Stimulated activated naive CD8-positive, alpha-beta T cell treated with anti-CD3 and anti-CD28 coated beads, Interleukin-15, amount 100 ng/mL, for 72 hours (primary cell): ENCODE measurements around the gene SCN7A.
"Not testable (repeated sequence)": the region's sequence is repeated elsewhere in the genome, so short reads cannot be mapped to it uniquely, and the experiment has no call there.

Experiments used
- ATAC-seq: fragments of 150-1000 bp; cut with Tn5 transposase; 2 replicates; pipeline ENCODE4 v1.10.0; 2021; ENCODE audit warnings: mild to moderate bottlenecking, moderate library complexity
- DNase-seq, 2 donors: peaks; one replicate each; pipeline ENCODE4 v3.0.0; 2021 to 2022
- H3K27ac Mint-ChIP-seq, 2 donors: one replicate each; pipeline ENCODE4 v1.8.0; 2022; ENCODE audit warnings: mild to moderate bottlenecking in 2 of 2, mixed read lengths in 2 of 2, moderate library complexity in 2 of 2
- H3K27me3 Mint-ChIP-seq: one replicate; pipeline ENCODE4 v1.8.0; 2022; ENCODE audit warnings: mixed read lengths
- H3K4me1 Mint-ChIP-seq: one replicate; pipeline ENCODE4 v1.8.0; 2022; ENCODE audit warnings: mild to moderate bottlenecking, mixed read lengths
- H3K4me3 Mint-ChIP-seq, 2 donors: one replicate each; pipeline ENCODE4 v1.8.0; 2022; ENCODE audit warnings: mild to moderate bottlenecking in 2 of 2, mixed read lengths in 2 of 2, moderate library complexity in 1 of 2
- H3K9me3 Mint-ChIP-seq, 2 donors: one replicate each; pipeline ENCODE4 v1.8.0; 2022; ENCODE audit warnings: mixed read lengths in 2 of 2

Gene SCN7A

DNA sequence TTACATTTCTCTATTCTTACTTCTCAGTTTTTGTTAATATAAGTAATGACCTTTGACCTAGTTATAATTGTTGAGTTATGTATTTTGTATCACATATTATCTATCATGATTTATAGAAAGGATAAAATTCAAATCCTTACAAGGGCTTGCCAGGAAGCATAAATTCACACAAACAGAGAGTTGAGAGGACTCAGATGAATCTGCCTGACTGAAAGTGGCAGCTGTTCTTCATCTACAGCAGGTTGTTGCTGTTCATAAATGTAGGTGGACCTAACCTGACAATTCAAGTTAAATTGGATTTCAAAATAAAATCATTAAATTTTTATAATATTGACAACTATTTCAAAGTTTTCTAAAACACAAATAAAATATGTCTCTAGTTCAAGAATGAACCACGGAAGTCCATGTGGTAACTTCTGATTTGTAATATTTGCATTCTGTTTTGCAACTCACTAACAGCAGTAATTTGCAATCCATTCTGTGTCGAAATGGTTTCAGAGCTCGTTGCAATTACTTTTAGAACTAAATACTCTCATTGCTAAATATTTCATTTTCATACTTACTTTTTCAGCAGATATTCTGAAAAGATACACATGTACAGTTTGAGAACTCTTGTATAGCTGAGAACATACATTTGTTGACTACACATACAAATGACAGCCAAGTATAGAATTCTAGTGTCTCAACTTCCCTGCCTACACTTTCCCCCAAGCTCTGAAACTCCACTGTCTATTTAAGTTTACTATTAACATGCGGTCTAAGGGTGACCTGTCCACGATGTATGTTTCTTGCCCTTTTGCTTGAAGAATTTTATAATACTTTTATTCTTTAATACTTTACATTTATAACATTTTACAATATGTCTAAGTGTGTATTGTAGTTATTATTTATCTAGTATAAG lies 25.7 kb downstream of the SCN7A start:
- ATAC-seq (no peak), DNase-seq (no peak)
- H3K4me3 Mint-ChIP-seq: no peak overlapping the region
- no peak overlapping the region for H3K27ac Mint-ChIP-seq
- no peaks in the 10 kb centered on the region for H3K4me1 Mint-ChIP-seq
- no peaks in the 10 kb centered on the region for H3K27me3 Mint-ChIP-seq
- H3K9me3 Mint-ChIP-seq: no peaks in the 10 kb centered on the region

DNA sequence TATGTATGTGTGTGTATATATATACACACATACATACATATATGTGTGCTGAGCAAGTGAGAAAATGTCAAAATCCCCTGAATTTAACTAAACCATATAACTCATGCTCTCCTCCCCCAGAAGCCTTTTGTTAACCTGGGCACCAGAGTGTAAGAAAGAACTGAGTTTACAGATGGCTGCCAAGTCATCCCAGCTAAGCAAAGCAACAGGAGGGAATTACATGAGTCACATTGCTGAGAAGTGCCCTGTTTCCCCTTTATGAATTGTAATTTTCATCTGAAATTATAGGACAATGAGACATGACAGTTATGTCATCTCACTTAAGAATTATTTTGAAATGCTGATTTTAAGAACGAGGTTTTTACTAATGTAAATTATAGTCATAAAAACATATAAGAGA lies 29.9 kb downstream of the SCN7A start:
- DNase-seq (no peak), ATAC-seq (no peak)
- H3K9me3 Mint-ChIP-seq: no peaks in the 10 kb centered on the region
- H3K27me3 Mint-ChIP-seq: no peaks in the 10 kb centered on the region
- no peak overlapping the region for H3K27ac Mint-ChIP-seq
- no peak overlapping the region for H3K4me3 Mint-ChIP-seq
- H3K4me1 Mint-ChIP-seq: no peaks in the 10 kb centered on the region

DNA sequence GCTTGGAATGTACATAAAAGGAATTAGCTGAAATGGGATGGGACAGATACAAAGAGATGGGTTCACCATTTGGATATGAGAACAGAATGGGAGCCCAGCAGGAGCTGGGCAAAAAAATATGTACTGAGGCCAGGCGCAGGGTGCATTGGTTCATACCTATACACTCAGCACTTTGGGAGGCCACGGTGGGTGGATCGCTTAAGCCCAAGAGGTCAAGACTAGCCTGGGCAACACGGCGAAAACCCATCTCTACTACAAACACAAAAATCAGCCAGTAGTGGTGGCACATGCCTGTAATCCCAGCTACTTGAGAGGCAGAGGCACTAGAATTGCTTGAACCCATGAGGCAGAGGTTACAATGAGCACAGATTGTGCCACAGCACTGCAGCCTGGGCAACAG lies 30.4 kb downstream of the SCN7A start:
- H3K9me3 Mint-ChIP-seq: no peaks in the 10 kb centered on the region
- no peak overlapping the region for H3K4me3 Mint-ChIP-seq
- ATAC-seq (no peak), DNase-seq (no peak)
- H3K27ac Mint-ChIP-seq: no peak overlapping the region
- no peaks in the 10 kb centered on the region for H3K27me3 Mint-ChIP-seq
- H3K4me1 Mint-ChIP-seq: no peaks in the 10 kb centered on the region

DNA sequence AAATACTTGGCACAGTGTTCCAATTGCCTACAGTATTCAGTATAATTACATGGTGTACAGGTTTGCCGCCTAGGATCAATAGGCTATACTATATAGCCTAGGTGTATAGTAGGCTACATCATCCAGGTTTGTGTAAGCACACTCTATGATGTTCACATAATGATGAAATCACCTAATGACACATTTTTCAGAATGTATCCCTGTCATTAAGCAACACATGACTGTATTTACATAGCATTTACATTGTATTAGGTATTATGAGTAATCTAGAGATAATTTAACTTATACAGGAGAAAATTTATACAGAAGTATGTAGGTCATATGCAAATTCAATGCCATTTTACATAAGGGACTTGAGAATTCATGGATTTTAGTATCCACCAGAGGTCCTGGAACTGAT lies 35.4 kb downstream of the SCN7A start:
- no peak for DNase-seq
- Mint-ChIP-seq H3K27me3 (no peaks in the 10 kb centered on the region), H3K9me3 (no peaks in the 10 kb centered on the region), H3K4me1 (no peaks in the 10 kb centered on the region), H3K27ac (no peak overlapping the region), H3K4me3 (no peak overlapping the region)
- ATAC-seq: no peak

DNA sequence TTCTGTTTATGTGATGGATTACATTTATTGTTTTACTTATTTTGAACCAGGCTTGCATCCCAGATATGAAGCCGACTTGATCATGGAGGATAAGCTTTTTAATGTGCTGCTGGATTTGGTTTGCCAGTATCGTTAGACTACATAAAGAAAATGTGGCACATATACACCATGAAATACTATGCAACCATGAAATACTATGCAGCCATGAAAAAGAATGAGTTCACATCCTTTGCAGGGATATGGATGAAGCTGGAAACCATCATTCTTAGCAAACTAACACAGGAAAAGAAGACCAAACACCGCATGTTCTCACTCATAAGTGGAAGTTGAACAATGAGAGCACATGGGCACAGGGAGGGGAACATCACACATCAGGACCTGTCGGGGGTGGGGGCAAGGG lies 38.2 kb downstream of the SCN7A start:
- H3K27me3 Mint-ChIP-seq, H3K27ac Mint-ChIP-seq, ATAC-seq, DNase-seq, H3K9me3 Mint-ChIP-seq, H3K4me1 Mint-ChIP-seq, H3K4me3 Mint-ChIP-seq: not testable (repeated sequence)

DNA sequence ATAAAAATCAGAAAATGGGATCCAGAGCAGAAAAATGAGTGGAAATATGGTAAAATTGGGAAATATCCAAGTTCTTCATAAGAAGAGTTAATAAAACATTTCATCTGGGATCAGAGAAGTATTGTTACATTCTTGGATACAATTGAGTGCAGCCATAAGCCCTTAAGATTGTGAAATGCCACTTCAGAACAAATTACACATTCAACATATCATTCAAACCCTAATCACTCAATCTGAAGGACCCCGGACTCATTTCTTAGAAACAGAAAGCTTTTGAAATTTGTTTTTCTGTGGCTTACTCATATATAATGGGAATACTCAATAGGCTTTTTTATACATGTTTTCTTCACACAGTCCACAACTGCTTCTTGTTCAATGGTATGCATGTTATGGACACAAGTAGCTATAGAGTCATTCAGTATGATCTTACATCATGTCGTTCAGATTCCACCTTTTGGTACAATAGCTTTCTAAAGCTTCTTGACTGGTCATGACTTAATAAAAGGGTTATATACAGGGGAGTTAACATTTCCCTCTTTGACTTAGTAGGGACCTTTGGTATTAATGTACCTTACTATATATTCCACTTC lies 39.9 kb downstream of the SCN7A start:
- Mint-ChIP-seq H3K27me3 (no peaks in the 10 kb centered on the region), H3K9me3 (no peaks in the 10 kb centered on the region), H3K4me1 (no peaks in the 10 kb centered on the region), H3K27ac (no peak overlapping the region), H3K4me3 (no peak overlapping the region)
- no peak for ATAC-seq
- no peak for DNase-seq

DNA sequence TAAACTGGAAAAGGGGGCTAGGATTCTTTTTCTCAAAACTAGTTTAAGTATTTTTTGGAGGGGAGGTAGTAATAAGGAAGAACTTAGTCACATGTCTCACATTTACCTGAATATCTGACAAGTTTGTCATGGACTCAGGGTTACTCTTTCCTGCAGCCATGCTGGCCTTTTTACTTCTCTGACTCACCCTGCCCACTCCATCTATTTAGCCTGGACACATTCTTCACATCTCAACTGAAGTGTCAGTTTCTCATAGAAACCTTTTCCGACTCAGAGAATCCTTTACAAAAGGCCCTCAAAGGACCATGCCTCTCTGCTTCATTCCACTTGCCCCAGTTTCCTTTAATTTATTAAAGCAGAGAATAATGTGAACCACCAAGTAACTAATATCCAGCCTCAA lies 42.6 kb downstream of the SCN7A start:
- Mint-ChIP-seq H3K4me1 (no peaks in the 10 kb centered on the region), H3K9me3 (no peaks in the 10 kb centered on the region), H3K27ac (no peak overlapping the region), H3K4me3 (no peak overlapping the region), H3K27me3 (no peaks in the 10 kb centered on the region)
- ATAC-seq (no peak), DNase-seq (no peak)

DNA sequence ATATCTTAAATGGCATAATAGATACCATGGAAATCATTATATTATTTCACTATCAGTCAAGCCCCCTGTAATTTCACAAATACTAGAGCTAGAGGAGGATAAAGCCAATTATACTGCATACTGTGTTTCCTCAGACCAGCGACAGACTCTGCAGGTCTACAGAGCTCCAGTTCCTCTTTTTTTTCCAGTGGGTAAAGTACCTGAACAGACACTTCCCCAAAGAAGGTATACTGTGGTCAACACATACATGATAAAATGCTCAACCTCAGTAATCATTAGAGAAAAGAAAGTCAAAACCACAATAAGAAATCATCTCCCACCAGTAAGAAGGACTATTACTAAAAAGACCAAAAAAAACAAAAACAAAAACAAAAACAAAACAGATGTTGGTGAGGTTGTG lies 44.6 kb downstream of the SCN7A start:
- Mint-ChIP-seq H3K4me3 (no peak overlapping the region), H3K27ac (no peak overlapping the region), H3K9me3 (peaks cover 0 to 5% of the 10 kb centered on the region in 2 donors), H3K27me3 (no peaks in the 10 kb centered on the region), H3K4me1 (no peaks in the 10 kb centered on the region)
- no peak for DNase-seq
- no peak for ATAC-seq

DNA sequence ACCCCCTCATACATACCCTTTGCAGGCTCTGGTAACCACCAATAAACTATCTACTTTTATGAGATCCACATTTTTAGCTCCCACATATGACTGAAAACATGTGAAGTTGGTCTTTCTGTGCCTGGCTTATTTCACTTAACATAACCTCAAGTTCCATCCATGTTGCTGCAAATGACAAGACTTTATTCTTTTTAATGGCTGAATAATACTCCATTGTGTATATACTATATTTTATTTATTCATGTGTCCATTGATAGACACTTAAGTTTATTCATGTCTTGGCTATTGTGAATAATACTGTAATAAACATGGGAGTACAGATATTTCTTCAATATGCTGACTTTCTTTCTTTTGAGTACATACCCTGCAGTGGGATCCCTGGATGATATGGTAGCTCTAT lies 45.9 kb downstream of the SCN7A start:
- ATAC-seq: no peak
- Mint-ChIP-seq H3K4me1 (no peaks in the 10 kb centered on the region), H3K4me3 (no peak overlapping the region), H3K27ac (no peak overlapping the region), H3K9me3 (peaks cover 0 to 5% of the 10 kb centered on the region in 2 donors), H3K27me3 (no peaks in the 10 kb centered on the region)
- no peak for DNase-seq

DNA sequence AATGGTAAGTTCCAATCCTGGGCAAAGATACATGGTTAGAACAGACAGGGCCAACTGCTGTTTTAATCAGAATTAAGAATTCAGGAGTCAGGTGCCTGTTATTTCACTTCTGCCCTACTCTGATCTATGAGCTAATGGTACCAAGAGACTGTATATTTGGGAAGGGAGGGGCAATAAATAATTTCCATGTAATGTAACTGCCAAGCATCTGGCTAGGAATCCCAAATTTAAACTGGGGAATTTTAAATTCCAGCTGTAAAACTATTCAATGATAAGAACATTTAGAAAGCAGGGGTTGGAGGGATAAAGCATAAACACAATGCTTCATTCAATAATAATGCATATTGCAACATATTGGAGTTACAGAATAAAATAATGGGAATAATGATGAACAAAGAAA lies 49.7 kb downstream of the SCN7A start:
- Mint-ChIP-seq H3K4me3 (no peak overlapping the region), H3K4me1 (no peaks in the 10 kb centered on the region), H3K27me3 (no peaks in the 10 kb centered on the region), H3K9me3 (peaks cover 0 to 5% of the 10 kb centered on the region in 2 donors), H3K27ac (no peak overlapping the region)
- ATAC-seq (no peak), DNase-seq (no peak)

DNA sequence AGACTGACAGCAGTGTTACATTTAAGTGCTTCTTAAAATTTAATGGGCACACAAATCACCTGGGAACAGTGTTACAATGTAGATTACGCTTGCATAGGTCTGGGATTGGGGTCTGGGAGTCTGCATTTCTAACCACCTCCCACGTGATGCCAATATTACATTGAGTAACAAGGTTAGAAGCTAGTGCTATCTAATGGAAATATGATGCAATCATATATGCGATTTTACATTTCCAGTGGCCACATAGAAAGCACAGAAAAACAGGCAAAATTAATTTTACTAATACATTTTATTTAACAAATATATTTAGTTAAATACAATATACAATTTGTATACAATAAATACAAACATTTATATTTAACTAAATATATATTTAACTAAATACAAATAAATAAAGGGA lies 53.7 kb downstream of the SCN7A start:
- H3K27me3 Mint-ChIP-seq: no peaks in the 10 kb centered on the region
- H3K4me3 Mint-ChIP-seq: no peak overlapping the region
- DNase-seq (no peak), ATAC-seq (no peak)
- H3K27ac Mint-ChIP-seq: no peak overlapping the region
- H3K4me1 Mint-ChIP-seq: no peaks in the 10 kb centered on the region
- H3K9me3 Mint-ChIP-seq: peaks cover 0 to 5% of the 10 kb centered on the region in 2 donors

DNA sequence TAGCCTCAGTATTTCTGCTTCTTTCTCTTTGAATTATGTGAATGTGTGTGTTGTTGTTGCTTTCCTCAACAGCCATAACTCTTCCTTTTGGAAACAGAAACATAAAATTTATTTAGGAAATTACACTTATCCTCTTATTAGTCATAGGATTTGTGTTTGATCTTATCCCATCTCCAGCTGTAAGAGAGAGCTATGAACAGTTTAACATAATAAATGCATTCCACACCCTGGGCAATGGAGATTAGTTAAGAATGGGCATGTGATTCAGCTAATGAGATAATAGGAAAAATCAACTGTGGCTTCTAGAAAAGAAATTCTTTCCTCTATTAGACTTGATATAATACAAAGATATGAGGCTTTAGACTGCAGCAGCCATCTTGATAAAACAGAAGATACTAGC lies 55.0 kb downstream of the SCN7A start:
- H3K9me3 Mint-ChIP-seq: no peaks in the 10 kb centered on the region
- no peaks in the 10 kb centered on the region for H3K27me3 Mint-ChIP-seq
- ATAC-seq (no peak), DNase-seq (no peak)
- no peaks in the 10 kb centered on the region for H3K4me1 Mint-ChIP-seq
- no peak overlapping the region for H3K27ac Mint-ChIP-seq
- no peak overlapping the region for H3K4me3 Mint-ChIP-seq

DNA sequence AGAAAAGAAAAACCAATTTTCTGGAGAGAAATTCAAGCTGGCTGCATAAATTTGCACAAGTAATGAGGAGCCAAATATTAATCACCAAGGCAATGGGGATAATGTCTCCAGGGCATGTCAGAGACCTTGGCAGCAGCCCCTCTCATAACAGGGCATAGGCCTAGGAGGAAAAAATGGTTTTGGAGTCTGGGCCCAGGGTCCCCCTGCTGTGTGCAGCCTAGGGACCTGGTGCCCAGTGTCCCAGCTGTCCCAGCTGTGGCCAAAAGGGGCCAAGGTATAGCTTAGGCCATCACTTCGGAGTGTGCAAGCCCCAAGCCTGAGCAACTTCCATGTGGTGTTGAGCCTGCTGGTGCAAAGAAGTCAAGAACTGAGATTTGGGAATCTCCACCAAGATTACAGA lies 57.1 kb downstream of the SCN7A start:
- Mint-ChIP-seq H3K9me3 (no peaks in the 10 kb centered on the region), H3K27ac (no peak overlapping the region), H3K27me3 (no peaks in the 10 kb centered on the region), H3K4me3 (no peak overlapping the region), H3K4me1 (no peaks in the 10 kb centered on the region)
- DNase-seq (no peak), ATAC-seq (no peak)

DNA sequence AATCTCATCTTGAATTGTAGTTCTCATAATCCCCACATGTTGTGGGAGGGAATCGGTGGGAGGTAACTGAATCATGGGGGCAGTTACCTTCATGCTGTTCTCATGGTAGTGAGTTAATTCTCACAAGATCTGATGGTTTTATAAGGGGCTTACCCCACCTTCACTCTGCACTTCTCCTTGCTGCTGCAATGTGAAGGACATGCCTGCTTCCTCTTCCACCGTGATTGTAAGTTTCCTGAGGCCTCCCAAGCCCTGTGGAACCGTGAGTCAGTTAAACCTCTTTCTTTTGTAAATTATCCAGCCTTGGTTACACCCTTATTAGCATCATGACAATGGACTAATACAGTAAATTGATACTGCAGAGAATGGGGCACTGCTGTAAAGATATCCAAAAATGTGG lies 57.9 kb downstream of the SCN7A start:
- H3K9me3 Mint-ChIP-seq: no peaks in the 10 kb centered on the region
- H3K4me3 Mint-ChIP-seq: no peak overlapping the region
- DNase-seq (no peak), ATAC-seq (no peak)
- no peaks in the 10 kb centered on the region for H3K4me1 Mint-ChIP-seq
- no peaks in the 10 kb centered on the region for H3K27me3 Mint-ChIP-seq
- no peak overlapping the region for H3K27ac Mint-ChIP-seq

DNA sequence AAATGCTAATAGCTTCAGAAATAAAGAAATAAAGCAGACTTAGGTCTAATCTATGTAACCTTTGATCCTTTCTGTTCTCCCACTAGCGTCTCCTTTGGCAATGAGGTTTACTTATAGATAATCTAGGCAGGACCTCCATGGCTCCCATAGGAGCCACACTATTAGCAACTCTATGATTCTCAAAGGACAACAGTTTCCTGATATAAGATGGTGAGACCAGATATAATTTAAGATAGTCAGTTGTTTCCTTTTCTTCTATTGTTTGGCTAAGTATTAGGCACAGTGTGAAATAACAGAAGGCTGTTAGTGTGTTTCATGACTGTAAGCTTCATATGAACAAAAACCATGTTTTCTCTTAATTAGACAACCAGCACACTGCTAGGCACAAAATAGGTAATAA lies 59.6 kb downstream of the SCN7A start:
- H3K9me3 Mint-ChIP-seq: no peaks in the 10 kb centered on the region
- H3K4me3 Mint-ChIP-seq: no peak overlapping the region
- no peak for DNase-seq
- no peak for ATAC-seq
- H3K27me3 Mint-ChIP-seq: no peaks in the 10 kb centered on the region
- no peaks in the 10 kb centered on the region for H3K4me1 Mint-ChIP-seq
- no peak overlapping the region for H3K27ac Mint-ChIP-seq

DNA sequence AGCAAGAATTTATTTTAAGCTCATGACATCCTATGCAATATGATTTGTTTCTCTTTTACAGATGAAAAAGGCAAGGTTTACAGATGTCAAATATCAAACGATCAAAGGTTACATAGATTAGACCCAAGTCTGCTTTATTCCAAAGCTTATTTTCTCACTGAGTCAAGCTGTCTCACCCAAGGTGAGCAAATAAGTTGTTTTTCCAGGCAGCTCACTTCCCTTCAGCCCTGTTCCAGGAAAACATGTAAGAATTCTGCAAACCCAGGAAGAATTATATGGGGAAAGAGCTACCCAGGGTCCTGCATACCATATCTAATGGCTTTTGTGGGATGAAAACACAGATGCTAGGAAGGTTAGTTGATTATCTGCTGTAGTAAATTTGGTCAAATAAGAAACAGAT lies 60.6 kb downstream of the SCN7A start:
- H3K9me3 Mint-ChIP-seq: no peaks in the 10 kb centered on the region
- H3K4me3 Mint-ChIP-seq: no peak overlapping the region
- no peaks in the 10 kb centered on the region for H3K27me3 Mint-ChIP-seq
- no peak for ATAC-seq
- no peak for DNase-seq
- no peak overlapping the region for H3K27ac Mint-ChIP-seq
- no peaks in the 10 kb centered on the region for H3K4me1 Mint-ChIP-seq

DNA sequence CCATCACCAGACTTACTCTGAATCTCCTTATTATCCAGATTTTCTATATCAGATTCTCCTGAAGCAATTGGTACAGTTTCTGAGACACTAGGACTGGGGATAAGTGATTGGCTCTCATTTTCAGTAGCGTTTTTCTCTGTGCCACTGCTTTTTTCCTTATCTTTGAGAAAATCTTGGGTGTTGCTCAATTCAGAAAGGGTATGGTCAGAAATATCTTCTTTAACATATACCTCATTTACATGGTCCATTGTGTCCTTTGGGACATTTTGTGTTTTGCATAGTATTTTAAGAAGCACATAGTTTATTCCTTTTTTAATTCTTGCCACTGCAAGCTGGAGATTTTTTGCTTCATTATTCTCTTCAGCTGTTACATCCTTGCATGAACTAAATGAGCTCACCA lies 61.7 kb downstream of the SCN7A start:
- H3K27me3 Mint-ChIP-seq: no peaks in the 10 kb centered on the region
- no peak overlapping the region for H3K27ac Mint-ChIP-seq
- no peak overlapping the region for H3K4me3 Mint-ChIP-seq
- H3K9me3 Mint-ChIP-seq: no peaks in the 10 kb centered on the region
- no peak for ATAC-seq
- no peaks in the 10 kb centered on the region for H3K4me1 Mint-ChIP-seq
- no peak for DNase-seq
